Liver (tissue), 3 donors: ENCODE measurements around the gene PRR30.

ENCODE experiments used
- ATF3 ChIP-seq: IDR thresholded peaks from 2 replicates; pipeline ENCODE4 v1.6.1; 2016; ENCODE audit warnings: antibody characterized with exemption
- CTCF ChIP-seq: fragments of 150-350 bp; IDR thresholded peaks from 2 replicates; pipeline ENCODE4 v1.5.1; 2017; ENCODE audit warnings: improper control_type of control experiment, low read depth, low read length; ENCODE audit not compliant: missing input control
- EGR1 ChIP-seq, 2 donors: IDR thresholded peaks; 2 replicates each; pipeline ENCODE4 v1.6.1; 2016 to 2018; ENCODE audit warnings: antibody characterized with exemption in 2 of 2, low read depth in 2 of 2
- GABPA ChIP-seq, 2 donors: IDR thresholded peaks in 1 of 2; conservative IDR thresholded peaks in 1 of 2; 2 replicates each; pipeline ENCODE4 v1.6.1; 2016; ENCODE audit warnings: antibody characterized with exemption in 2 of 2, mild to moderate bottlenecking in 1 of 2, moderate library complexity in 1 of 2
- HNF4A ChIP-seq, 2 donors: conservative IDR thresholded peaks; 2 replicates each; pipeline ENCODE4 v1.6.1; 2016; ENCODE audit warnings: antibody characterized with exemption in 2 of 2, mild to moderate bottlenecking in 2 of 2
- JUND ChIP-seq, 2 donors: IDR thresholded peaks; 2 replicates each; pipeline ENCODE4 v1.6.1; 2016; ENCODE audit warnings: antibody characterized with exemption in 2 of 2
- MAX ChIP-seq: IDR thresholded peaks from 2 replicates; pipeline ENCODE4 v1.6.1; 2016; ENCODE audit warnings: antibody characterized with exemption
- NR2F2 ChIP-seq: IDR thresholded peaks from 2 replicates; pipeline ENCODE4 v1.6.1; 2016; ENCODE audit warnings: antibody characterized with exemption
- RAD21 ChIP-seq, 2 donors: IDR thresholded peaks; 2 replicates each; pipeline ENCODE4 v1.6.1; 2016; ENCODE audit warnings: antibody characterized with exemption in 2 of 2, mild to moderate bottlenecking in 2 of 2
- REST ChIP-seq: IDR thresholded peaks from 2 replicates; pipeline ENCODE4 v1.6.1; 2016; ENCODE audit warnings: antibody characterized with exemption, mild to moderate bottlenecking
- SP1 ChIP-seq: IDR thresholded peaks from 2 replicates; pipeline ENCODE4 v1.6.1; 2018; ENCODE audit warnings: antibody characterized with exemption, mild to moderate bottlenecking
- TAF1 ChIP-seq: conservative IDR thresholded peaks from 2 replicates; pipeline ENCODE4 v1.6.1; 2016; ENCODE audit warnings: antibody characterized with exemption, mild to moderate bottlenecking
- YY1 ChIP-seq: IDR thresholded peaks from 2 replicates; pipeline ENCODE4 v1.6.1; 2016; ENCODE audit warnings: antibody characterized with exemption, mild to moderate bottlenecking
- ZBTB33 ChIP-seq: IDR thresholded peaks from 2 replicates; pipeline ENCODE4 v1.6.1; 2016; ENCODE audit warnings: antibody characterized with exemption
- donor health status: healthy.
- donor health status: healthy.

GRCh38 chr2:27152796-27153464, 13.7 kb upstream of the PRR30 start:
- TF ChIP-seq SP1 (no peak), CTCF (no peak), MAX (no peak), GABPA (IDR thresholded peaks at IDR 0.05 in 1 of 2, conservative IDR thresholded peaks at IDR 0.05 in 1 of 2) (no peak), ZBTB33 (no peak), ATF3 (no peak), YY1 (no peak), EGR1 (IDR thresholded peaks at IDR 0.05; ENCODE audit: low read depth in 2 of 2) (no peak), NR2F2 (no peak), TAF1 (no peak), RAD21 (IDR thresholded peaks at IDR 0.05) (no peak), JUND (IDR thresholded peaks at IDR 0.05) (no peak), REST (no peak), HNF4A (conservative IDR thresholded peaks at IDR 0.05) (no peak)
